ENCODE measurements around the gene ASIC1.

ASIC1 gene

GRCh38 chr12:50042693-50043092 lies 14.7 kb upstream of the ASIC1 start:
- H3K4me1 ChIP-seq (ENCODE audit: control insufficient read depth, low read depth, low read length): no peaks in the 10 kb centered on the region
- H3K27me3 ChIP-seq (ENCODE audit: control insufficient read depth, insufficient read depth, low read length): no peaks in the 10 kb centered on the region
- no peak overlapping the region for H3K27ac ChIP-seq (ENCODE audit: low read length)
- no peaks in the 10 kb centered on the region for H3K36me3 ChIP-seq (ENCODE audit: control insufficient read depth, low read depth, low read length)
- no peaks in the 10 kb centered on the region for H3K9me3 ChIP-seq (ENCODE audit: control insufficient read depth, low read depth, low read length)
- no peak overlapping the region for H3K9ac ChIP-seq (ENCODE audit: low read length)
- H3K4me3 ChIP-seq (ENCODE audit: low read length): no peak overlapping the region

- Histone ChIP-seq H3K27me3 (ENCODE audit: control insufficient read depth, insufficient read depth, low read length) (no peaks in the 10 kb centered on the region), H3K36me3 (ENCODE audit: control insufficient read depth, low read depth, low read length) (no peaks in the 10 kb centered on the region), H3K9ac (ENCODE audit: low read length) (no peak overlapping the region), H3K4me3 (ENCODE audit: low read length) (no peak overlapping the region), H3K9me3 (ENCODE audit: control insufficient read depth, low read depth, low read length) (no peaks in the 10 kb centered on the region), H3K27ac (ENCODE audit: low read length) (no peak overlapping the region), H3K4me1 (ENCODE audit: control insufficient read depth, low read depth, low read length) (no peaks in the 10 kb centered on the region)
These were observed 14.1 kb upstream of the ASIC1 start for GRCh38 chr12:50043308-50043707.

GRCh38 chr12:50043854-50044253 lies 13.5 kb upstream of the ASIC1 start:
- Histone ChIP-seq H3K27me3 (ENCODE audit: control insufficient read depth, insufficient read depth, low read length) (no peaks in the 10 kb centered on the region), H3K9ac (ENCODE audit: low read length) (no peak overlapping the region), H3K4me3 (ENCODE audit: low read length) (no peak overlapping the region), H3K9me3 (ENCODE audit: control insufficient read depth, low read depth, low read length) (no peaks in the 10 kb centered on the region), H3K27ac (ENCODE audit: low read length) (no peak overlapping the region), H3K4me1 (ENCODE audit: control insufficient read depth, low read depth, low read length) (no peaks in the 10 kb centered on the region), H3K36me3 (ENCODE audit: control insufficient read depth, low read depth, low read length) (no peaks in the 10 kb centered on the region)

- Histone ChIP-seq H3K4me1 (ENCODE audit: control insufficient read depth, low read depth, low read length) (peaks cover 6% of the 10 kb centered on the region), H3K9me3 (ENCODE audit: control insufficient read depth, low read depth, low read length) (no peaks in the 10 kb centered on the region), H3K27me3 (ENCODE audit: control insufficient read depth, insufficient read depth, low read length) (peaks cover 36% of the 10 kb centered on the region), H3K9ac (ENCODE audit: low read length) (no peak overlapping the region), H3K27ac (ENCODE audit: low read length) (no peak overlapping the region), H3K36me3 (ENCODE audit: control insufficient read depth, low read depth, low read length) (no peaks in the 10 kb centered on the region), H3K4me3 (ENCODE audit: low read length) (no peak overlapping the region)
These were observed 9.6 kb upstream of the ASIC1 start for GRCh38 chr12:50047693-50048250.

GRCh38 chr12:50049254-50050118 lies 7.9 kb upstream of the ASIC1 start:
- H3K9ac ChIP-seq (ENCODE audit: low read length): no peak overlapping the region
- H3K4me3 ChIP-seq (ENCODE audit: low read length): no peak overlapping the region
- no peak overlapping the region for H3K27ac ChIP-seq (ENCODE audit: low read length)
- H3K4me1 ChIP-seq (ENCODE audit: control insufficient read depth, low read depth, low read length): peaks cover 6% of the 10 kb centered on the region
- peaks cover 51% of the 10 kb centered on the region for H3K27me3 ChIP-seq (ENCODE audit: control insufficient read depth, insufficient read depth, low read length)
- H3K36me3 ChIP-seq (ENCODE audit: control insufficient read depth, low read depth, low read length): no peaks in the 10 kb centered on the region
- no peaks in the 10 kb centered on the region for H3K9me3 ChIP-seq (ENCODE audit: control insufficient read depth, low read depth, low read length)

- Histone ChIP-seq H3K9ac (ENCODE audit: low read length) (peak overlapping the region; percentile 24), H3K27me3 (ENCODE audit: control insufficient read depth, insufficient read depth, low read length) (peaks cover 51% of the 10 kb centered on the region), H3K36me3 (ENCODE audit: control insufficient read depth, low read depth, low read length) (no peaks in the 10 kb centered on the region), H3K4me3 (ENCODE audit: low read length) (peak overlapping the region; percentile 53), H3K9me3 (ENCODE audit: control insufficient read depth, low read depth, low read length) (no peaks in the 10 kb centered on the region), H3K4me1 (ENCODE audit: control insufficient read depth, low read depth, low read length) (peaks cover 6% of the 10 kb centered on the region), H3K27ac (ENCODE audit: low read length) (no peak overlapping the region)
These were observed 7.3 kb upstream of the ASIC1 start for GRCh38 chr12:50050119-50050385.

GRCh38 chr12:50050410-50051098 lies 6.8 kb upstream of the ASIC1 start:
- Histone ChIP-seq H3K27ac (ENCODE audit: low read length) (no peak overlapping the region), H3K9me3 (ENCODE audit: control insufficient read depth, low read depth, low read length) (no peaks in the 10 kb centered on the region), H3K9ac (ENCODE audit: low read length) (peak overlapping the region; percentile 24), H3K4me3 (ENCODE audit: low read length) (peak overlapping the region; percentile 53), H3K4me1 (ENCODE audit: control insufficient read depth, low read depth, low read length) (peaks cover 7% of the 10 kb centered on the region), H3K36me3 (ENCODE audit: control insufficient read depth, low read depth, low read length) (no peaks in the 10 kb centered on the region), H3K27me3 (ENCODE audit: control insufficient read depth, insufficient read depth, low read length) (peaks cover 56% of the 10 kb centered on the region)

- H3K9me3 ChIP-seq (ENCODE audit: control insufficient read depth, low read depth, low read length): no peaks in the 10 kb centered on the region
- H3K27ac ChIP-seq (ENCODE audit: low read length): no peak overlapping the region
- peaks cover 12% of the 10 kb centered on the region for H3K4me1 ChIP-seq (ENCODE audit: control insufficient read depth, low read depth, low read length)
- H3K4me3 ChIP-seq (ENCODE audit: low read length): peak overlapping the region; percentile 53
- peaks cover 63% of the 10 kb centered on the region for H3K27me3 ChIP-seq (ENCODE audit: control insufficient read depth, insufficient read depth, low read length)
- no peaks in the 10 kb centered on the region for H3K36me3 ChIP-seq (ENCODE audit: control insufficient read depth, low read depth, low read length)
- H3K9ac ChIP-seq (ENCODE audit: low read length): peak overlapping the region; percentile 24
These were observed 6.1 kb upstream of the ASIC1 start for GRCh38 chr12:50051101-50051806.

GRCh38 chr12:50052544-50052943 lies 4.9 kb upstream of the ASIC1 start:
- Histone ChIP-seq H3K4me3 (ENCODE audit: low read length) (no peak overlapping the region), H3K36me3 (ENCODE audit: control insufficient read depth, low read depth, low read length) (no peaks in the 10 kb centered on the region), H3K27ac (ENCODE audit: low read length) (no peak overlapping the region), H3K9me3 (ENCODE audit: control insufficient read depth, low read depth, low read length) (no peaks in the 10 kb centered on the region), H3K4me1 (ENCODE audit: control insufficient read depth, low read depth, low read length) (peaks cover 15% of the 10 kb centered on the region), H3K27me3 (ENCODE audit: control insufficient read depth, insufficient read depth, low read length) (peaks cover 74% of the 10 kb centered on the region), H3K9ac (ENCODE audit: low read length) (no peak overlapping the region)

GRCh38 chr12:50052964-50053363 lies 4.4 kb upstream of the ASIC1 start:
- H3K4me1 ChIP-seq (ENCODE audit: control insufficient read depth, low read depth, low read length): peaks cover 15% of the 10 kb centered on the region
- H3K36me3 ChIP-seq (ENCODE audit: control insufficient read depth, low read depth, low read length): no peaks in the 10 kb centered on the region
- H3K9ac ChIP-seq (ENCODE audit: low read length): no peak overlapping the region
- H3K27me3 ChIP-seq (ENCODE audit: control insufficient read depth, insufficient read depth, low read length): peaks cover 76% of the 10 kb centered on the region
- H3K9me3 ChIP-seq (ENCODE audit: control insufficient read depth, low read depth, low read length): no peaks in the 10 kb centered on the region
- H3K27ac ChIP-seq (ENCODE audit: low read length): no peak overlapping the region
- H3K4me3 ChIP-seq (ENCODE audit: low read length): no peak overlapping the region

- peaks cover 15% of the 10 kb centered on the region for H3K4me1 ChIP-seq (ENCODE audit: control insufficient read depth, low read depth, low read length)
- no peak overlapping the region for H3K27ac ChIP-seq (ENCODE audit: low read length)
- H3K9me3 ChIP-seq (ENCODE audit: control insufficient read depth, low read depth, low read length): no peaks in the 10 kb centered on the region
- H3K9ac ChIP-seq (ENCODE audit: low read length): no peak overlapping the region
- H3K4me3 ChIP-seq (ENCODE audit: low read length): no peak overlapping the region
- H3K36me3 ChIP-seq (ENCODE audit: control insufficient read depth, low read depth, low read length): no peaks in the 10 kb centered on the region
- peaks cover 82% of the 10 kb centered on the region for H3K27me3 ChIP-seq (ENCODE audit: control insufficient read depth, insufficient read depth, low read length)
These were observed 3.8 kb upstream of the ASIC1 start for GRCh38 chr12:50053583-50053982.
